Right ventricle myocardium inferior (tissue), 1 donor: ENCODE measurements around the gene CFAP90. TPM values are rescaled to one million over a fixed set of nuclear protein-coding genes. Genes with fewer than 3 reads are reported as not detected.
A peak's percentile ranks its signal among the peaks of the same experiment; 100 is the strongest.

Source experiments
- ATAC-seq: fragments of 200-7000 bp; cut with Tn5 transposase; one replicate; pipeline ENCODE4 v1.9.1; 2020; ENCODE audit warnings: mild to moderate bottlenecking, moderate library complexity
- DNase-seq: peaks from one replicate; pipeline ENCODE4 v3.0.0; 2021; ENCODE audit errors: missing footprints
- intact Hi-C: fragments of 100-400 bp; cut with DNase I; formaldehyde crosslinking; loops from one replicate; pipeline ENCODE4 v1.11.0; 2022
- long read RNA-seq: library from polyadenylated mRNA; unstranded; transcript quantifications from one replicate; pipeline ENCODE4 v2.0.0, GENCODE V29; 2021
- total RNA-seq: library from RNA; stranded (reverse); fragmentation: NEBNext Ultra II Directional; extraction: Animal tissue kit (Norgen Biotek cat#: 25700); gene quantifications from one replicate; pipeline ENCODE4 v1.2.1, GENCODE V29; 2021
- donor health status: DM: no; HTN: yes; CAD: no; lungs with severe emphysema.

The CFAP90 gene, protein sequence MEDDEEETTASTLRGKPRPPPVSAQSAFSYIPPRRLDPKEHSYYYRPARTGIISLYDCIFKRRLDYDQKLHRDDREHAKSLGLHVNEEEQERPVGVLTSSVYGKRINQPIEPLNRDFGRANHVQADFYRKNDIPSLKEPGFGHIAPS
- not detected for total RNA-seq
- long read RNA-seq: 0 reads

GRCh38 chr5:7850395-7851239, at the start of gene CFAP90:
Gene CFAP90 (minus strand): TSS chr5:7851133. CDS start chr5:7851021, 112 bp downstream.
- ATAC-seq: peak; percentile 63
- intact Hi-C loops: no loop called here
- peak; percentile 67 for DNase-seq

DNA sequence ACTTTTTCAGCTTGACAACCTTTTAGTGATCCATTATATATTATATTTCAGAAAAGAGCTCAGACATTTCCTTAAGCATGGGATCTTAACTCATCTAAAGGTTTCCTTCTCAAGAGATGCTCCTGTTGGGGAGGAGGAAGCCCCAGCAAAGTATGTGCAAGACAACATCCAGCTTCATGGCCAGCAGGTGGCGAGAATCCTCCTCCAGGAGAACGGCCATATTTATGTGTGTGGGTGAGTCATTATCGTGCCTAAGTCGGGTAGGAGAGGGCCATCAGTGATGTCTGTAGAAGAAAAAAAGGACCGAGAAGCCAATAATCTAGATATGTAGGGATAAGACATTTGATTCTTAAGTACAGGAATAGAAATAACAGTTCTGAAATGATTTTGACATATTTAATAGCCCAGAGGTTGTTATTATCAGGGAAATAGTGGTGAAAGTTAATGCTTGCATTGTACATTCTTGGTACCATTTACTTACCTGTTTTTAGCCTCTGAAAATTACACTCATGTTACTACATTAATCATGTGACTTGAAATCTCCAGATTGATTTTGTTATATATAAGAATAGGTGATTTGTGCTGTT, 46.2 kb upstream of the CFAP90 start:
- ATAC-seq (no peak), DNase-seq (no peak)
- intact Hi-C loops: no loop called here

- intact Hi-C loops: no loop called here
- DNase-seq: no peak
- ATAC-seq: no peak
These were observed 43.9 kb upstream of the CFAP90 start for GRCh38 chr5:7894860-7895259.

- ATAC-seq: no peak
- intact Hi-C loops: no loop called here
- no peak for DNase-seq
These were observed 43.5 kb upstream of the CFAP90 start for GRCh38 chr5:7894439-7894838.

GRCh38 chr5:7888901-7889300, 38.0 kb upstream of the CFAP90 start:
- no peak for ATAC-seq
- DNase-seq: no peak
- intact Hi-C loops: no loop called here

- DNase-seq (no peak), ATAC-seq (no peak)
- intact Hi-C loops: no loop called here
These were observed 36.0 kb upstream of the CFAP90 start for GRCh38 chr5:7886849-7887475.

DNA sequence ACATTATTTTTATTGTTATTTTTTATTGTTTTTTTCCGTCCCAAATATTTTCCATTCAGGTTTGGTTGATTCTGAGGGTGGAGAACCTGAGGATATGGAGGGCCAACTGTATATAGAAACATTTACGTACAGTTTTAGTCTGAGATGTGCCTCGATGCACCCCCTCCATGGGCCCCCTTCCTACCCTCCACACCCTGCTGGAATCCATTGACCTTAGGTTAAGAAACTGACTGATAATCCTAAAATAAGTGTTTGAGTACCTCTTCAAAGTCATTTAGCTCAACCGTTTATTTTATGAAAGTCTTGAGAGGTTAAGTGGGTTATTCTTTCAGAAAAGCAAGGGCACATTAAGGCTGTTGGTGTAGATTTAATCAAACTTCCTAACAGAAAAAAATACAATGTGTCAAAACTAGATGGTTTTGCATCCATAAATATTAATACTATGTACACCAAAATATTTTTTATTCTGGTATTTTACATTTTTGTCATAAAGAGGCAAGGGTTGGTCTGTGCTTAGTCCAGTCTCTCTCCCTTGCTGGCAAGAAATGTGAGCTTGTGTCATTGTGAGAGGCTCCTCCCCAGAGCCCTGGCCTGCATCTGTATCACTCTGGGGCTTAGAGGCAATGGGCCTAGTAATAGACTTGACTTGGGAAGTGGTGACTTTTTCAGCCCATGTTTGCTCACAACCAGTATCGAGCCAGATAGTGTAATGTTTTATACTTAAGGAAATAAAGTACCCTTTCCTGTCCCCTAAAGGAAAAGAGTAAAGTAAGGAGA, 33.7 kb upstream of the CFAP90 start:
- DNase-seq: no peak
- intact Hi-C loops: no loop called here
- no peak for ATAC-seq

GRCh38 chr5:7882926-7883325, 32.0 kb upstream of the CFAP90 start:
- intact Hi-C loops: no loop called here
- DNase-seq: no peak
- no peak for ATAC-seq

- intact Hi-C loops: no loop called here
- no peak for ATAC-seq
- no peak for DNase-seq
These were observed 30.9 kb upstream of the CFAP90 start for GRCh38 chr5:7881816-7882215.

DNA sequence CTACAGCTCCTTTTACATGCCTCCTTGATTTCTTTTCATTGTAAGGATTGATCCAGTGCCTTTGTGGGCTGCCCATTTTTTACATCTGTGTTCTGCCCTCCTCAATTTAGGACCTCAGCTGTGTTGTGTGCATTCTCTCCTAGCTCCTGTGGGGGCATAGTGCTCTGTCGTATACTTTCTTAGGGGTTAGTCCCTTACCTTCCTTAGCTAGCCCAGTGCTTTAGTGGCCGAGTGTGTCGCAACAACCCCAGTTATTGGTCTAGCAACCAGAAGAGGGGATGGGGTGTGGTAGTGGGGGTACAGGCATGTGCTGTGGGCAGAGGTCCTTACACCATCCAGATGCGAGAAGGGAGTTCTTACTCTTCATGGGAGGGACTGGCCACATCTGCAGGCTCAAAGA, 30.2 kb upstream of the CFAP90 start:
- DNase-seq (no peak), ATAC-seq (no peak)
- intact Hi-C loops: no loop called here

DNA sequence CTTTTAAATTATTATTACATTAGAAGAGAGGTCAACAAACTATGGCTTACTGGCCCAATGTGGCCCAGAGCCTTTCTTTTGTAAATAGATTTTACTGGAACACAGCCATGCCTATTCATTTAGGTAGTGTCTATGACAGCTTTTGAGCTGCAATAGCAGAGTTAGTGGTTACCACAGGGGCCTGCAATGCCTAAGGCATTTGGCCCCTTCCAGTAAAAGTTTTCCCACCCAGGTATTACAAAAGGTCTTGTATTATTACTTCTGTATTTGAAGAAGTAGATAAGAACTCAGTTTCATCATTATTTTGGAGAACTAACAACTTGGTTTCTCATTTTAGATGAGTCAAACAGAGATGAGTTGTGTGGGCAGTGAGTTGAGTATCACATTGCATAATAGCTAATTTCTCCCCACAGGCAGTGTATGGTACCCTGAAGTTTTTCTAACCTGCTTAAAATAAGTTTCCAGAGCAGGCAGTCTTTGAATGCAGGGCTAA, 27.5 kb upstream of the CFAP90 start:
- DNase-seq (no peak), ATAC-seq (no peak)
- intact Hi-C loops: no loop called here

GRCh38 chr5:7877851-7878250, 26.9 kb upstream of the CFAP90 start:
- DNase-seq: no peak
- intact Hi-C loops: no loop called here
- ATAC-seq: no peak

- no peak for ATAC-seq
- intact Hi-C loops: no loop called here
- no peak for DNase-seq
These were observed 25.9 kb upstream of the CFAP90 start for GRCh38 chr5:7876867-7877266.

DNA sequence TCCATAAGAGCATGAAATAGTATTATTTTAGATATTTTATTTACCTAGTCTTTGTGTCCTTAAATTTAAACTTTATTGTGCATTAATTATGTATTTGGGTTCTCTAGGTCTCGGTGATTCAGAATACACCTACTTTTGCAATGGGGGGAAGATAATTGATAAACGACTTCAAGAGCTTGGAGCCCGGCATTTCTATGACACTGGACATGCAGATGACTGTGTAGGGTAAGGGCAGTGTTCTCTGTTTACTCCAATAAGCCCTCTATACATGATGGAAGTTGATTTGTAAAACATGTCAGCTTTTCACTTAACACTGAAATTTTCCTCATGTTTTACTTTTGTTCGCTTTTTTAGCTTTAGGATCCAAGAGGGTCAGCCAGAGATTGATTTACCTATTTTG, 24.2 kb upstream of the CFAP90 start:
- no peak for ATAC-seq
- intact Hi-C loops: no loop called here
- DNase-seq: no peak

DNA sequence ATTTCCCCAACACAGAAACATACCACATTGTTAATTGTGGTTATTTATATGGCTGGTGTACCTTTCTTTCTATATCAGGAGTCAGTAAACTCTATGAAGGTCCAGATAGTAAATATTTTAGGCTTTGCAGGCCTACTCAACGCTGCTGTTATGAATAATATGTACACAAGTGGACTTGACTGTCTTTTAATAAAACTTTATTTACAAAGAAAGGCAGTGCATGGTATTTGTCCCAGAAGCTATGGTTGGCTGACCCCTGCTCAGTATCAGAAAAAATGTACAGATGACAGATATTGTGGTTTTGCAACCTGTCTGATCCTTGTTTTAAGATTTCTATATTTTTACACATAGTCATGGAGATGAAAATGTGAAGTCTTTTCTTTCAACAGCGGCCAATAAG, 23.7 kb upstream of the CFAP90 start:
- intact Hi-C loops: no loop called here
- DNase-seq (no peak), ATAC-seq (no peak)

- no peak for DNase-seq
- ATAC-seq: no peak
- intact Hi-C loops: no loop called here
These were observed 22.3 kb upstream of the CFAP90 start for GRCh38 chr5:7873216-7873615.

- ATAC-seq (no peak), DNase-seq (no peak)
- intact Hi-C loops: no loop called here
These were observed 21.7 kb upstream of the CFAP90 start for GRCh38 chr5:7872517-7873130.

GRCh38 chr5:7871653-7872052, 20.7 kb upstream of the CFAP90 start:
- no peak for DNase-seq
- ATAC-seq: no peak
- intact Hi-C loops: no loop called here
